GM19397 (cell line): ENCODE measurements around the gene WRAP73.

ENCODE experiments used
- ATAC-seq: cut with Tn5 transposase; IDR thresholded peaks from one replicate; pipeline ENCODE4 v1.9.1; 2021; ENCODE audit warnings: mild to moderate bottlenecking, moderate library complexity; ENCODE audit not compliant: unreplicated experiment

The WRAP73 gene

GRCh38 chr1:3650248-3651025 lies 534 bp upstream of the WRAP73 start:
- ATAC-seq, result no peak

- no peak for ATAC-seq
Observed at GRCh38 chr1:3646596-3646995, 3.3 kb downstream of the WRAP73 start.

- no peak for ATAC-seq
Observed at GRCh38 chr1:3645666-3646355, 4.1 kb downstream of the WRAP73 start.

- no peak for ATAC-seq
Observed at GRCh38 chr1:3645247-3645646, 4.7 kb downstream of the WRAP73 start.

GRCh38 chr1:3644273-3644672 lies 5.6 kb downstream of the WRAP73 start:
- no peak for ATAC-seq

- no peak for ATAC-seq
Observed at GRCh38 chr1:3642919-3643675, 6.8 kb downstream of the WRAP73 start.

GRCh38 chr1:3641816-3642215 lies 8.1 kb downstream of the WRAP73 start:
- ATAC-seq, result no peak

- ATAC-seq, result no peak
Observed at GRCh38 chr1:3641046-3641760, 8.7 kb downstream of the WRAP73 start.

GRCh38 chr1:3640121-3640837 lies 9.6 kb downstream of the WRAP73 start:
- ATAC-seq, result no peak

GRCh38 chr1:3639397-3639911 lies 10.4 kb downstream of the WRAP73 start:
- no peak for ATAC-seq

- no peak for ATAC-seq
Observed at GRCh38 chr1:3638676-3639075, 11.2 kb downstream of the WRAP73 start.

- ATAC-seq, result no peak
Observed at GRCh38 chr1:3638027-3638426, 11.9 kb downstream of the WRAP73 start.

GRCh38 chr1:3636531-3636930 lies 13.4 kb downstream of the WRAP73 start:
- no peak for ATAC-seq

GRCh38 chr1:3636080-3636479 lies 13.8 kb downstream of the WRAP73 start:
- ATAC-seq, result no peak

GRCh38 chr1:3634059-3634800 lies 15.7 kb downstream of the WRAP73 start:
- ATAC-seq, result no peak

- ATAC-seq, result no peak
Observed at GRCh38 chr1:3633344-3634058, 16.4 kb downstream of the WRAP73 start.

- no peak for ATAC-seq
Observed at GRCh38 chr1:3632716-3633343, 17.1 kb downstream of the WRAP73 start.

- ATAC-seq, result no peak
Observed at GRCh38 chr1:3632298-3632697, 17.6 kb downstream of the WRAP73 start.
